HepG2 (cell line): Measurements from ENCODE around the gene PRKD2. TPM values are rescaled to one million over a fixed set of nuclear protein-coding genes. Genes with fewer than 3 reads are reported as not detected.

Experiments
- AGO1 ChIP-seq: fragments of 200-400 bp; formaldehyde crosslinking; IDR thresholded peaks from 2 replicates; pipeline ENCODE4 v1.6.1; 2017; ENCODE audit warnings: mild to moderate bottlenecking, low read depth, low read length, moderate library complexity; ENCODE audit not compliant: poor library complexity, severe bottlenecking
- ARID4A ChIP-seq: sonication (generic); formaldehyde crosslinking; IDR thresholded peaks from 2 replicates; pipeline ENCODE4 v1.5.0; 2020; ENCODE audit warnings: mild to moderate bottlenecking, missing genetic modification reagents, borderline replicate concordance
- ATF1 ChIP-seq: IDR thresholded peaks from 2 replicates; pipeline ENCODE4 v1.6.1; 2016; ENCODE audit warnings: mild to moderate bottlenecking, control low read depth
- DZIP1 ChIP-seq: sonication (generic); formaldehyde crosslinking; IDR thresholded peaks from 2 replicates; pipeline ENCODE4 v1.5.0; 2020; ENCODE audit warnings: mild to moderate bottlenecking, missing genetic modification reagents
- ELF4 ChIP-seq: sonication (generic); formaldehyde crosslinking; IDR thresholded peaks from 2 replicates; pipeline ENCODE4 v1.5.0; 2020; ENCODE audit warnings: missing genetic modification reagents, mild to moderate bottlenecking, moderate library complexity, borderline replicate concordance
- ERF ChIP-seq: IDR thresholded peaks from 2 replicates; pipeline ENCODE4 v1.6.1; 2018; ENCODE audit warnings: missing biosample characterization, missing genetic modification reagents
- GLI4 ChIP-seq: sonication (generic); formaldehyde crosslinking; IDR thresholded peaks from 2 replicates; pipeline ENCODE4 v1.5.1; 2020; ENCODE audit warnings: missing genetic modification reagents, mild to moderate bottlenecking, moderate library complexity, borderline replicate concordance
- GMEB1 ChIP-seq: sonication (generic); formaldehyde crosslinking; IDR thresholded peaks from 2 replicates; pipeline ENCODE4 v1.5.1; 2020; ENCODE audit warnings: missing genetic modification reagents, mild to moderate bottlenecking, borderline replicate concordance
- HMGXB4 ChIP-seq, 2 experiments: sonication (generic) in 1 of 2; formaldehyde crosslinking in 1 of 2; IDR thresholded peaks; 2 replicates each; pipeline versions ENCODE4 v1.4.0 to v1.6.1; 2018 to 2020; ENCODE audit warnings: missing genetic modification reagents in 2 of 2, borderline replicate concordance in 1 of 2, low read depth in 1 of 2, mild to moderate bottlenecking in 1 of 2, missing biosample characterization in 1 of 2
- MAZ ChIP-seq, 2 experiments: sonication (generic) in 1 of 2; formaldehyde crosslinking in 1 of 2; IDR thresholded peaks; 2 replicates each; pipeline versions ENCODE4 v1.5.0 to v1.6.1; 2012 to 2020; ENCODE audit warnings: low read depth in 2 of 2, mild to moderate bottlenecking in 2 of 2, borderline replicate concordance in 1 of 2, improper control_type of control experiment in 1 of 2, low read length in 1 of 2, missing genetic modification reagents in 1 of 2, moderate library complexity in 1 of 2
- MXI1 ChIP-seq: IDR thresholded peaks from 3 replicates; pipeline ENCODE4 v1.6.1; 2012; ENCODE audit warnings: low read depth, low read length, inconsistent platforms, borderline replicate concordance
- NCOA2 ChIP-seq: sonication (generic); formaldehyde crosslinking; IDR thresholded peaks from 2 replicates; pipeline ENCODE4 v1.8.0; 2022; ENCODE audit warnings: inconsistent platforms
- NCOA5 ChIP-seq: sonication (generic); formaldehyde crosslinking; IDR thresholded peaks from 2 replicates; pipeline ENCODE4 v1.4.0; 2020; ENCODE audit warnings: missing genetic modification reagents
- NFYB ChIP-seq: sonication (generic); formaldehyde crosslinking; IDR thresholded peaks from 2 replicates; pipeline ENCODE4 v1.4.0; 2020; ENCODE audit warnings: missing genetic modification reagents
- PHF8 ChIP-seq: sonication (generic); formaldehyde crosslinking; IDR thresholded peaks from 2 replicates; pipeline ENCODE4 v1.5.0; 2020; ENCODE audit warnings: missing genetic modification reagents
- POLR2AphosphoS5 ChIP-seq: IDR thresholded peaks from 2 replicates; pipeline ENCODE4 v1.6.1; 2012; ENCODE audit warnings: low read depth, low read length
- ZNF841 ChIP-seq: sonication (generic); formaldehyde crosslinking; IDR thresholded peaks from 2 replicates; pipeline ENCODE4 v1.8.1; 2023; ENCODE audit warnings: missing genetic modification reagents, borderline replicate concordance
- polyA plus RNA-seq, 8 experiments: library from polyadenylated mRNA; depleted of rRNA in 3 of 8; stranded (reverse) in 7 of 8; unstranded in 1 of 8; fragments of >200 nt; fragmentation: Illumina TruSeq in 4 of 8; extraction: Trizol in 4 of 8; gene quantifications; 2 replicates each; pipeline versions ENCODE4 v1.2.1 to v1.2.3, GENCODE V29; 2011 to 2016; ENCODE audit warnings: low read depth in 4 of 8, missing spikeins in 1 of 8, mixed read lengths in 1 of 8; ENCODE audit not compliant: insufficient read depth in 1 of 8
- total RNA-seq, 5 experiments: library from RNA; depleted of rRNA; stranded (reverse); fragments of >200 nt; fragmentation: Illumina TruSeq; extraction: Trizol; gene quantifications; 2 replicates each; pipeline ENCODE4 v1.2.3, GENCODE V29; 2016; ENCODE audit warnings: low read depth in 1 of 5

PRKD2 gene
- total and polyA plus RNA-seq, 2 of the 13 experiments (the other 11 are each of a cell fraction or from before 2014, with no cell fraction given), result 6.7 to 7.3 TPM

GRCh38 chr19:46717034-46717715 is at the start of gene PRKD2 (continued):
- TF ChIP-seq ARID4A (peak; percentile 66), ERF (CRISPR knock-in tag) (peak; percentile 20; the same call in 1 of the 2 replicates), NCOA2 (0 out of 2 replicates have a peak, but pooled peaks have one; percentile 14), NCOA5 (CRISPR knock-in tag) (no peak), ATF1 (CRISPR knock-in tag) (0 out of 2 replicates have a peak, but pooled peaks have one; percentile 50), PHF8 (CRISPR knock-in tag) (peak; percentile 68), GMEB1 (peak; percentile 18; the same call in 1 of the 2 replicates), AGO1 (peak; percentile 80), NFYB (peak; percentile 75), MXI1 (peak; percentile 29; the same call in 1 of the 3 replicates), ZNF841 (CRISPR knock-in tag) (no peak), ELF4 (CRISPR knock-in tag) (no peak), DZIP1 (CRISPR knock-in tag) (peak; percentile 33; the same call in 1 of the 2 replicates), MAZ (IDR thresholded peaks at IDR 0.05; ENCODE audit: borderline replicate concordance, low read depth, low read length) (no peak), MAZ (CRISPR knock-in tag; IDR thresholded peaks at IDR 0.05; ENCODE audit: low read depth) (peak; percentile 74), POLR2AphosphoS5 (peak; percentile 39; the same call in 1 of the 2 replicates), GLI4 (CRISPR knock-in tag) (no peak), HMGXB4 (CRISPR knock-in tag; IDR thresholded peaks at IDR 0.05; ENCODE audit: borderline replicate concordance in 1 of 2, low read depth in 1 of 2) (peak in 1 of 2 experiments; percentile 27; a peak in 1 of 4 replicates)
